Coronary artery (tissue), 2 donors: ENCODE data around the gene INPP5E.

Experiments
- DNase-seq: peaks from one replicate; pipeline ENCODE4 v3.0.0-alpha.2; 2017; ENCODE audit warnings: low spot score
- H3K27ac ChIP-seq, 2 donors: fragments of 200-600 bp; sonication (generic); one replicate each; pipeline ENCODE4 v1.5.1; 2016 to 2019
- H3K4me3 ChIP-seq: fragments of 200-600 bp; sonication (generic); 2 replicates; pipeline ENCODE4 v1.5.1; 2016; ENCODE audit warnings: mild to moderate bottlenecking, moderate library complexity
- TF ChIP-seq, protein P1 (sequence below): fragments of 200-600 bp; sonication (generic); IDR thresholded peaks from one replicate; pipeline ENCODE4 v1.5.1; 2019; ENCODE audit warnings: antibody characterized with exemption

INPP5E gene

DNA sequence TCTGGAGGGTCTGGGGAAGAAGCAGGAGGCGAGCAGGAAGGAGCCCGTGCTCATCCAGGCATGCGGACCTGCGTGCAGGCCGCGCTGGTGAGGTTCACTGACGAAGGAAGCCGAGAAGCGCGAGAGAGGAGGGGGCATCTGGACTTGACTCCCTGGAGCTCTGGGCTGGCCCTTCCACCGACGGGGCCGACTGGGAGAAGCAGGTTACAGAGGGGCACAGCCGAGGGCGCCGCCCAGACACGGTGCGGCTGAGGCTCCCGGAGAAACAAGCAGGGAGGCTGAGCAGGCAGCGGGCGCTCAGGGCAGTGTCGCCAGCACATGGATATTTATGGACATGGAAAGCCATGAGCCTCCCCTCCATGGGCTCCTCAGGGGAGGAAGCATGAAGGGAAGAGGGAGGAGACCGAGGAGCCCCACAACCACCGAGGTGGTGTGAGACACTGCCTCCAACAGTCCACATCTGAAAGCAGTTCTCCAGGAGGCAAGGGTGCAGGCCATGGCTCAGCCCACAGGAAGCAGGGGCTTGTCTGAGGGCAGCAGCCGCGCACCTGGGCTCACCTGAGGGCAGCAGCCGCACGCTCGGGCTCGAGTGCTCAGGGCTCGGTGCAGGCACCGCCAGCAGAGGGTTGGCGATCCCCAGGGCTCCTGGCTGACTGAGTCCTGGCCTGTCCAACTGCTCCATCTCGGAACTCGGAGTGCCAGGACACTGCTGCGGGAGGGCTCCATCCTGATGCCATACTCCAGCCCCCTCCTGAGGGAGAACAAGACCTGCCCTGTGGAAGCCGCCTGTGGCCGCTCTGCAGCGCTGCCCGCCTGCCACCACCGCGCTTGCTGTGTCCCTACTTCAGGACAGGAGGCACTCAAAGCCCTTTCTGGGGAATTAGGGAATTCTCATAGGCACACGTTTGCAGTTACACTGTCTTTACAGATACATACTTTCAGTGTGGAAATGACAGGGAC, 15.7 kb upstream of the INPP5E start:
- no peak for DNase-seq

DNA sequence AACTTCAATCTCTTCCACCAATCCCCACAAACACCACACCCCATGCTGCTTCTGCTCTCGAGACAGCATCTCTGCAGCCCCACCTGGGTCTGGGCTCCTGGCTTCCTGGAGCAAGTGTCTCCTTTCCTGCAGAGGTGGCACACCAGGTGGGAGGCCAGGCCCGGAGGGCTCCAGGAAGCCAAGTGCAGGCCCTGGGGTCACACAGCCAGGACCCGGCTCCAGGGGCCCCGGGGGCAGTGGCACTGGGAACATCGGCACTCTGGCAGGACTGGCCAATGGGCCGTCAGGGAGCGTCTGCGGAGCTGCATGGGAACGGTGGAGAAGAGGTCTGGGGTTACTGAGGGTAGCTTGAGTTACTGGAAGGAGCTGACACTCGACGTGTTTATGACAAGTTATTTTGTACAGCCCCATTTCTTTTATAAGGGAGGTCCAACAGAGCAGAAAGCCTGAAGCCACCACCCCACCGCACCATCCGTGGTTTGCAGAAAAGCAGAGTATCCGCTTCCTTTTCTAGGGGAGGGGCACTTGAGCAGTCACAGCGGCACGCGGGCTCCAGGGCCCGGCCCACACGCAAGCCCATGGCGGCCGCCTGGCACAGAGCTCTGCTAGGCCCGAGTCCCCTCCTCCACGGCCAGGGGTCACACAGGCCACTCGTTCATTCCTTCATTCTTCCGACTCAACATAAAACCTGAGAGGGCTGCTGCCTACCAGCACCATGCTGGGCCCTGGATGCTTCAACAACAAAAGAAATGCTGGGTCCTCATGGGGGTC, 14.6 kb upstream of the INPP5E start:
- DNase-seq: no peak
- TF ChIP-seq, protein P1, sequence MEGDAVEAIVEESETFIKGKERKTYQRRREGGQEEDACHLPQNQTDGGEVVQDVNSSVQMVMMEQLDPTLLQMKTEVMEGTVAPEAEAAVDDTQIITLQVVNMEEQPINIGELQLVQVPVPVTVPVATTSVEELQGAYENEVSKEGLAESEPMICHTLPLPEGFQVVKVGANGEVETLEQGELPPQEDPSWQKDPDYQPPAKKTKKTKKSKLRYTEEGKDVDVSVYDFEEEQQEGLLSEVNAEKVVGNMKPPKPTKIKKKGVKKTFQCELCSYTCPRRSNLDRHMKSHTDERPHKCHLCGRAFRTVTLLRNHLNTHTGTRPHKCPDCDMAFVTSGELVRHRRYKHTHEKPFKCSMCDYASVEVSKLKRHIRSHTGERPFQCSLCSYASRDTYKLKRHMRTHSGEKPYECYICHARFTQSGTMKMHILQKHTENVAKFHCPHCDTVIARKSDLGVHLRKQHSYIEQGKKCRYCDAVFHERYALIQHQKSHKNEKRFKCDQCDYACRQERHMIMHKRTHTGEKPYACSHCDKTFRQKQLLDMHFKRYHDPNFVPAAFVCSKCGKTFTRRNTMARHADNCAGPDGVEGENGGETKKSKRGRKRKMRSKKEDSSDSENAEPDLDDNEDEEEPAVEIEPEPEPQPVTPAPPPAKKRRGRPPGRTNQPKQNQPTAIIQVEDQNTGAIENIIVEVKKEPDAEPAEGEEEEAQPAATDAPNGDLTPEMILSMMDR: no peak

More for the DNA sequence above, 15.7 kb upstream of the INPP5E start:
- H3K4me3 ChIP-seq: no peak overlapping the region
- no peak overlapping the region for H3K27ac ChIP-seq
- TF ChIP-seq, protein P1: no peak

DNA sequence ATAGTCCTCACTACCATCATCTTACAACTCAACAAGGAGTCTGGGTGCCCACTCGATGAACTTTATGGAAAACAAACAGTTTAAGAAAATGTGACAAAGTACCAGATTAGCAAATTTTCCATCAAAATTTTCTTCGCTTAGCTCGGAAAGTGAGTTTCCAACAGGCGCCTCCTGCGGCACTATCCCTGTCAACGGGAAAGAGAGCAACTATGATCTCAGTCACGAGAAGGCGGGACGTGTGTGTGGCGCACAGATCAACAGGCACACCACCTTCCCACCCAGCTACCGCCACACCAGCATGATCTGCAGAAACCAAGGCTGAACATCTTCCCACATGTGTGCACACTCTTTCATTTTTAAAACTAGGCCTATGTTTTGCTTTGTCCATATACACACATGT, 13.7 kb upstream of the INPP5E start:
- H3K27ac ChIP-seq: no peak overlapping the region
- H3K4me3 ChIP-seq: no peak overlapping the region
- no peak for DNase-seq
- TF ChIP-seq, protein P1: no peak

More for the DNA sequence above, 14.6 kb upstream of the INPP5E start:
- Histone ChIP-seq H3K27ac (no peak overlapping the region), H3K4me3 (no peak overlapping the region)

DNA sequence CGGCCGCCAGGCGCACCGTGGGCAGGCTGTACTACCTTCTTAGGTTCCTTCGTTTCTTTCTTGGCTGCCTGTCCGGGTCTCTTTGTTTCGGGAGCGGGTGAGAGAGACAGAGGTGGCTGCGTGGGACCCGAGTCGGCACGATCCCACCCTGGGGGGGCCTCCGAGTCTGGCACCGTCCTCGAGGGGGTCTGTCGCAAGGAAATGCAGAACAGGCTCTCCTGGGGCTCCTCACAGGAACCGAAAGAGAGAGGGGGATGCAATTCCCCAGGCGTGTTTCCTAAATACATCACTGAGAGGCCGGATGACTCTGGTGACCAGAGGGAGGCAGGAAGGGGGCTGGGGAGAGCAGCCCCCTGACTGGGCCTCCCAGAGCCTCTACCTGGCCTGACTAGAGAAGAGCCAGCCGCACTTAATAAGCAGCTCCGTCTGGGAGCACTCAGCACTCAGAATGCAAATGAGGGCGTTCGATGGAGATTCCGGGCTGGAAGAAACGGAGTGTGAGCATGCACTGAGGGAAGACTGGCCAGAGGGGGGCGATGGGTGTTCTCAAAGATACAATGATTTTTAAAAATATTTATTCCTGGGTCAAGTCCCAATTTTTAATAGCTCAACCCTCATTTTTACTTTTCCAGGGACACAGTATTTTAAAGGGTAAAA, 11.7 kb upstream of the INPP5E start:
- Histone ChIP-seq H3K4me3 (no peak overlapping the region), H3K27ac (no peak overlapping the region)
- TF ChIP-seq, protein P1: no peak
- DNase-seq: no peak

DNA sequence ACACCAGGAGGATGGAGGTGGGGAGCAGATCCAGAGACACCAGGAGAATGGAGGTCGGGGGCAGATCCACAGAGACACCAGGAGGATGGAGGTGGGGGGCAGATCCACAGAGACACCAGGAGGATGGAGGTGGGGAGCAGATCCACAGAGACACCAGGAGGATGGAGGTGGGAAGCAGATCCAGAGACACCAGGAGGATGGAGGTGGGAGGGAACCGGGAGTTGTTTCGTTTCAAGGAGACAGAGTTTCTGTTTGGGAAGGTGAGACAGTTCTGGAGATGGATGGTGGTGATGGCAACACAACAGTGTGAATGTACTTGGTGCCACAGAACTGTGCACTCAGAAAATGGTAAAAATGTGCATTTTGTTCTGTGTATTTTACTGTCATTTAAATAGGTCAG, 9.0 kb upstream of the INPP5E start:
- TF ChIP-seq, protein P1: no peak
- no peak for DNase-seq

DNA sequence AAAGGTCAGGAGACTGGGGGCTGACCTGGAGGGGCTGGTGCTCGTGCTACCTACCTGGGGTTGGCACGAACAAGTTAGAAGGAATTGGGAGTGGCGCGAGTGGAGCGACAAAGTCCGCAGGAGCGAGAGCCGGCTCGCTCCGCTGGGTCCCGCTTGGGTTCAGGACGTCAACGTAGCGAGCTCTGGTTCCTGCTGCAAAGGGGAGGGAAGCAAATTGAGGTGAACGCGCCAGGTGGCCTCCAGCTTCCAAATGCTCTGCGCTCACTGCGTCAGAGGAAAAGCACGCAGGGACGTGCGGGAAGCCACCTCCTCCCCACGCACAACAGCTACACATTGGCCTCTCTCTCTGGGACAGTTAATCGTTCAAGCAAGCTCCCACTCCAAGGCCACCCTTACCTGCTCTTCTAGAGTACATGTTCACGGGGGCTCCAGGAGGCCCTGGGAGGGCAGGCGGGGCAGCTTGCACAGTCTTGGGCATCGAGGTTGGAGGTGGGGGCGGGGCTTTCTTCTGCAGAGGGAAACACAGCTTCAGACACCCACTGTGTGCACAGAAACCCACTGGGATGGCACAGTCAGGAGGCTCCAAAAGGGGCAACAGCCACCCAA, 7.6 kb upstream of the INPP5E start:
- Histone ChIP-seq H3K4me3 (no peak overlapping the region), H3K27ac (no peak overlapping the region)
- TF ChIP-seq, protein P1: no peak
- DNase-seq: no peak

More for the DNA sequence above, 9.0 kb upstream of the INPP5E start:
- Histone ChIP-seq H3K27ac (no peak overlapping the region), H3K4me3 (no peak overlapping the region)
